ENCODE measurements around the gene GNAQ. TPM values are rescaled to one million over a fixed set of nuclear protein-coding genes. Genes with fewer than 3 reads are reported as not detected.

The GNAQ gene
- total and polyA plus RNA-seq, 2 donors, result 42.2 to 78.5 TPM

- WGBS, result 35% methylated on average over 8 of the region's 8 CpGs
- Histone ChIP-seq H3K36me3 (ENCODE audit: insufficient read depth) (no peaks in the 10 kb centered on the region), H3K4me1 (ENCODE audit: insufficient read depth) (no peaks in the 10 kb centered on the region), H3K27ac (ENCODE audit: low read depth) (no peak overlapping the region), H3K4me3 (ENCODE audit: low read depth, low read length) (no peak overlapping the region)
- no peak for DNase-seq (ENCODE audit: extremely low spot score)
Observed at GRCh38 chr9:77847059-77847499, 184.5 kb downstream of the GNAQ start.

DNA sequence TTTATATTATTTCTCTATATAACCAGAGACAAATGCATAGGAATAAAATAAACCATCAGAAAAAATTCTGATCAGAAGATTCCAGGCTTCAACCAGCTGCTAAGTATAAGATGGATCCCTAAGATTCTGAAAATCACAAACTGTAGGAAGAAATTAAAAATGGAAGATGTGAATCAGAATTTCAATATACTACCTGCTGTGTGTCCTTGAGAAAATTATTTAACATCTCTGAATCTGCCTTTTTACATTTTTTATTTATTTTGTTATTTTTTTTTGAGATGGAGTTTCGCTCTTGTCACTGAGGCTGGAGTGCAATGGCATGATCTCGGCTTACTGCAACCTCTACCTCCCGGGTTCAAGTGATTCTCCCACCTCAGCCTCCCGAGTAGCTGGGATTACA, 187.2 kb downstream of the GNAQ start:
- Histone ChIP-seq H3K4me3 (ENCODE audit: low read depth, low read length) (no peak overlapping the region), H3K27ac (ENCODE audit: low read depth) (no peak overlapping the region), H3K4me1 (ENCODE audit: insufficient read depth) (no peaks in the 10 kb centered on the region), H3K36me3 (ENCODE audit: insufficient read depth) (no peaks in the 10 kb centered on the region)
- DNase-seq (ENCODE audit: extremely low spot score), result no peak
- 97% methylated on average over 4 of the region's 4 CpGs for WGBS

DNA sequence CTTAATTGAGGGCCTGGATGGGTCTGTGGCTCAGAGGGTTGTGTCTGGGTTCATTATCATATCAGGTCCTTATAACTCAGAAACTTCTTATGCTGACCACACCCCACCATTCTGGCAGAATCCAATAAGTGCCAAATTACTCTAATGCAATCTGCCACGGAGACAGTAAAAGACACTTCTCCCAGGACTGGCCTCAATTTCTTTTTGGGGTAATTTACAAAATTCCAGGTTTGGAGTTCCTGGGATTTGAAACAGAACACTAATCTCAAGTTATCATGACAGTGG, 187.8 kb downstream of the GNAQ start:
- H3K27ac ChIP-seq (ENCODE audit: low read depth), result no peak overlapping the region
- WGBS, result 93% methylated on average over 1 of the region's 1 CpG
- DNase-seq (ENCODE audit: extremely low spot score), result no peak
- H3K36me3 ChIP-seq (ENCODE audit: insufficient read depth), result no peaks in the 10 kb centered on the region
- H3K4me1 ChIP-seq (ENCODE audit: insufficient read depth), result no peaks in the 10 kb centered on the region
- no peak overlapping the region for H3K4me3 ChIP-seq (ENCODE audit: low read depth, low read length)

DNA sequence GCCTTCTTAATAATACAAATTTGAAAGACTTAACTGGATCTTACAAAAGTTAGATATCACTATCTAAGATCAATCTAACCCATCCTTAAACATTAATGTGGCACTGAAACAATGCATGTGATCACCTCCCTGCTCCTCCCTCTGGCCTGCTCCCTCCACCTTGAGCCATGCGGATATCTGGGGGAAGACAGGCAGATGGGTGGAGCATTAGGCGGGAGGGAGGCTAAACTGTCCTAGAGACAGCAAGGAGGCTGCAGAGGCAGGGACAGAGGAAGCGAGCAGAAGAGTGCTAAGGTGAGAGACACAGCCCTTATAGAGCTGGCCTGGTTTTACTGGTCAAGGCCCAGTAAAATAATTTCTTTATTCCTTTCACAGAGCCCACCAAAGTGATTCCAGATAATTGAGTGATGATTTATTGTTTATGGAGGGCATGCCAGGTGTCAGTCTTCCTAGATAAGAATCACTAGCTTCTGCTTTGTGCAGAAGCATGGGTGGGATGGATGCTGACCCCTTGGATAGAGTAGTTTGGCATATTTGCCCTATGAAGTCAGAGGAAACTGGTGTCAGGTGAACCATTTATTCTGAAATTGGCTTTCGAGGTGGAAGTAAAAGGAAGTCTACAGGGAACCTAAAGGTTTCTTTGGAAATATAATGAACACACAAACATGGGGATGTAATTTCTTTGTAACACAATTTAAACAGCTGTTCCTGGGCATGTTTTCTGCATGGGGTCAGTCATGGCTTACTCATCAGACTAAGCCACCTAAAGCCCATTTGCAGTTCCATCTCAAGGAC, 188.3 kb downstream of the GNAQ start:
- Histone ChIP-seq H3K36me3 (ENCODE audit: insufficient read depth) (no peaks in the 10 kb centered on the region), H3K27ac (ENCODE audit: low read depth) (no peak overlapping the region), H3K4me3 (ENCODE audit: low read depth, low read length) (no peak overlapping the region), H3K4me1 (ENCODE audit: insufficient read depth) (no peaks in the 10 kb centered on the region)
- no peak for DNase-seq (ENCODE audit: extremely low spot score)
- WGBS, result 91% methylated on average over 4 of the region's 4 CpGs

DNA sequence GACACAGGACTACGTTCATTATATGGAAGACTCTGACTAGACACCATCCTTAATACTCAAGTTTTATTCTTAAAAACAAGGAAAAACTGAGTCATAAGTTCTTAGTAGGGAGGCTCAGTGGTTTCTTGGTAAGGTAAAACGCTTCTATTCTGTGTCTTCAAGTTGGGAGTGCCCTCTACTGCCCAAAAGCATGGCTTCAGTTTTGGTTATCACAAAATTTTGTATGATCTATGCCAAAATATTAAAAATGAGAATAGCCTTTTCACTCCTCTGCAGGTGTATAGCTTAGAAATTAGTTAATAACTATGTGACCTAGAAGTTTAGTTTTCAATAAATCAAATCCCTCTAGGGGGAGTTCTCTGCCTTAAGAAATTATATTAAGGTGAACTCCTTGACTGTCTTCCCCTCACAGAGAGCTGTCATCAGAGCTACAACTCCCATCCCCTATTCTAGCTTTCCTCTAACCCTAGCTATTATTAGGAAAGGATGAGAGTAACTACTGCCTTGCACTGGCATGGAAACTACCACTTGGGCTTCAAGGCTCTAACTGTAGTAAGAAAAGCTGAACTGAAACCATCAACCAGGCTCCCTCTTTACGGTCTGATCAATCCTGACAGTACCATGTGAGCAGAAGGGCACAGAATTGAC, 189.7 kb downstream of the GNAQ start:
- no peaks in the 10 kb centered on the region for H3K4me1 ChIP-seq (ENCODE audit: insufficient read depth)
- H3K36me3 ChIP-seq (ENCODE audit: insufficient read depth), result no peaks in the 10 kb centered on the region
- WGBS, result 69% methylated on average over 3 of the region's 3 CpGs
- H3K4me3 ChIP-seq (ENCODE audit: low read depth, low read length), result no peak overlapping the region
- DNase-seq (ENCODE audit: extremely low spot score), result no peak
- no peak overlapping the region for H3K27ac ChIP-seq (ENCODE audit: low read depth)

DNA sequence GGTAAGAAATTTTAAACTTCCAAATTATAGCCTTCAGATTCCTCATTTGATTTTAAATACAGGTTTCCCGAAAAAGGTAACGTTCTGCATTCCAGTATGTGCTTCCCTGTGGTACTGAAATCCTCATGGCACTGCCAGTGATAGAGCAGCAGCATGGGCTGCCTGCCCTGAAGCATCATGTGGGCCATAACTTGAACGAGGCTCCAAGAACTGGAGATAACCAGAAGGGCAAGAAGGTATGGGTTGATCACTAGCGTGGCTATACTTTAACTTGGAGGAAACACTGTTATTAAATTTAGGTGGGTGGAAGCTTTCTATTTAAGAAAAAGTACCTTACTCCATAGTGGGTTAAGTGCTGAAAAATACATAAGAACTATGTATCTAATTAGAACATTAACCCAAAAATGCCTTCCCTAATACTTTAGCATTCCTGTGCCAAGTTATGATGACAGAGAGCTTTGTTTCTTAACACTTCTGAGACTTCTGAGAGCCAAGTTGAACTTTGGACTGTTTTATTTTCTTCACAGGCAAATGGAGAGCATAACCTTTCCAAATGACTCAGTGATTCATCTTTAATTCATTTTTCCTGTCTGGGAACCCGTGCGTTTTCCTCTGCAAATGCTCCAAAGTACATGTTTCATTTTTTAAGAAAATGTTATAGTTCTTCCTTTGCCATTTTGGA, 192.0 kb downstream of the GNAQ start:
- no peak overlapping the region for H3K27ac ChIP-seq (ENCODE audit: low read depth)
- no peaks in the 10 kb centered on the region for H3K36me3 ChIP-seq (ENCODE audit: insufficient read depth)
- H3K4me1 ChIP-seq (ENCODE audit: insufficient read depth), result no peaks in the 10 kb centered on the region
- DNase-seq (ENCODE audit: extremely low spot score), result no peak
- 64% methylated on average over 6 of the region's 6 CpGs for WGBS
- no peak overlapping the region for H3K4me3 ChIP-seq (ENCODE audit: low read depth, low read length)

DNA sequence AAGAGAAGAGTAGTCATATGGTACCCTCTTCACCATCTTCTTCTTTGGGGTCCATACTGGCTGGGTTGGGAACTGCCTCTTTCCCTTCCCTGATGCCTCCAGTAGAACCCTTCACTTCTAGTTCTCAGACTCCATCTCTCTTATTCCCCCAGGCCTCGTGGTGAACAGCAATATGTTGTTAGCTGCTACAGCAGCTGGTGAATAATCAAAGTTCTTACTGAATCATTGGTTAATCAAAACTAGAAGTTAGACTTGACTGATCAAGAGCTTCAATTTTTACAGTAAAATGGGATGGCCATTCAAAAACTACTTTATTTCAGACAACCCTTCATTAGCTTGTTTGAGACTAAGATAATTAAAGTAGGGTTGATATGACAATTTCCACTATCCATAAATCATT, 192.6 kb downstream of the GNAQ start:
- H3K36me3 ChIP-seq (ENCODE audit: insufficient read depth), result no peaks in the 10 kb centered on the region
- no peak overlapping the region for H3K4me3 ChIP-seq (ENCODE audit: low read depth, low read length)
- no peak overlapping the region for H3K27ac ChIP-seq (ENCODE audit: low read depth)
- no peak for DNase-seq (ENCODE audit: extremely low spot score)
- 81% methylated on average over 1 of the region's 1 CpG for WGBS
- H3K4me1 ChIP-seq (ENCODE audit: insufficient read depth), result no peaks in the 10 kb centered on the region

GRCh38 chr9:77834898-77835488, 196.6 kb downstream of the GNAQ start:
- no peak overlapping the region for H3K4me3 ChIP-seq (ENCODE audit: low read depth, low read length)
- DNase-seq (ENCODE audit: extremely low spot score), result no peak
- H3K4me1 ChIP-seq (ENCODE audit: insufficient read depth), result no peaks in the 10 kb centered on the region
- no peaks in the 10 kb centered on the region for H3K36me3 ChIP-seq (ENCODE audit: insufficient read depth)
- no peak overlapping the region for H3K27ac ChIP-seq (ENCODE audit: low read depth)
- WGBS, result 56% methylated on average over 4 of the region's 4 CpGs

DNA sequence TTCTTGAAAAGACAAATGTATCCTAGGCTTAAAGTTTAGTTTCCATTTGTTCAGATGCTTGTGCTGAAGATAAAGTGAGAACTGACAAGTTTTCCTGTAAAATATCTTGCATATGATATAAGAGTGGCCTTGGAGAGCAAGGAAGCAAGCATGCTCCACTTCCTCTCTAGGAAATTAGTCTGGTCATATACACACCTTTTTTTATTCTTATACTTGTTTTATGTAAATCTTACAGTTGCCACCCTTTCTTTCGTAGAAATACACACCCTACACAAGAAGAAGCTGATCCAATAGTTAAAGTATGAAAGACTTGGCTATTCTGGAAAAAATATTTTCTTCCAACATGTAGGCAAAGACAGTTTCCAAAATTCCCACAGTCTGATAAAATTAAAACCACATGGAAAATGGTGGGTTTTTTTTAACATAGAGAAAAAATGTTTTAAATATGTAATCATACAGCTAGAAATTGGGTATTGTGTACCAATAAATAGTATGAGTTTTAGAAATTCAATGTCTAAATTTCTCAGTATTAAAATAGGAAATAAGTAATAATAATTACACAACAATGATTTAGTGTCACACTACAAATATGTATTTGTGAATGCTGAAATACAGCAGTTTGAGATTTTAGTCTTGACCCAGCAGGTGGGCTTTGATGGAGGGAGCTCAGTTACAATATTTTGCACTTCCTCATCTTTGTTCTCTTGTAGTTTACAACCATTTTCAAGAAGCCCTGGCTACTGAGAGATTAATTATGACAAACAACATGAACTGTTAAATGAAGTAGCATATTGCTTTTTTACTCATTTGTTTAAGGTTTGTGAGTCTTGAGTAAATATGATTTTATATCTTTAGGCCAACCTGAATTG, 197.8 kb downstream of the GNAQ start:
- Histone ChIP-seq H3K36me3 (ENCODE audit: insufficient read depth) (no peaks in the 10 kb centered on the region), H3K27ac (ENCODE audit: low read depth) (no peak overlapping the region), H3K4me3 (ENCODE audit: low read depth, low read length) (no peak overlapping the region), H3K4me1 (ENCODE audit: insufficient read depth) (no peaks in the 10 kb centered on the region)
- 60% methylated on average over 1 of the region's 1 CpG for WGBS
- DNase-seq (ENCODE audit: extremely low spot score), result no peak

- H3K36me3 ChIP-seq (ENCODE audit: insufficient read depth), result no peaks in the 10 kb centered on the region
- WGBS, result 42% methylated on average over 9 of the region's 9 CpGs
- no peak for DNase-seq (ENCODE audit: extremely low spot score)
- no peak overlapping the region for H3K27ac ChIP-seq (ENCODE audit: low read depth)
- no peaks in the 10 kb centered on the region for H3K4me1 ChIP-seq (ENCODE audit: insufficient read depth)
- H3K4me3 ChIP-seq (ENCODE audit: low read depth, low read length), result no peak overlapping the region
Observed at GRCh38 chr9:77832639-77833038, 199.0 kb downstream of the GNAQ start.

GRCh38 chr9:77831781-77832180, 199.8 kb downstream of the GNAQ start:
- Histone ChIP-seq H3K27ac (ENCODE audit: low read depth) (no peak overlapping the region), H3K36me3 (ENCODE audit: insufficient read depth) (no peaks in the 10 kb centered on the region), H3K4me3 (ENCODE audit: low read depth, low read length) (no peak overlapping the region), H3K4me1 (ENCODE audit: insufficient read depth) (no peaks in the 10 kb centered on the region)
- no peak for DNase-seq (ENCODE audit: extremely low spot score)
- WGBS, result 99% methylated on average over 1 of the region's 1 CpG

- Histone ChIP-seq H3K36me3 (ENCODE audit: insufficient read depth) (no peaks in the 10 kb centered on the region), H3K4me3 (ENCODE audit: low read depth, low read length) (no peak overlapping the region), H3K4me1 (ENCODE audit: insufficient read depth) (no peaks in the 10 kb centered on the region), H3K27ac (ENCODE audit: low read depth) (no peak overlapping the region)
- no peak for DNase-seq (ENCODE audit: extremely low spot score)
Observed at GRCh38 chr9:77830618-77831285, 200.9 kb downstream of the GNAQ start.

GRCh38 chr9:77829420-77829819, 202.2 kb downstream of the GNAQ start:
- Histone ChIP-seq H3K36me3 (ENCODE audit: insufficient read depth) (no peaks in the 10 kb centered on the region), H3K4me3 (ENCODE audit: low read depth, low read length) (no peak overlapping the region), H3K4me1 (ENCODE audit: insufficient read depth) (no peaks in the 10 kb centered on the region), H3K27ac (ENCODE audit: low read depth) (no peak overlapping the region)
- DNase-seq (ENCODE audit: extremely low spot score), result no peak
- WGBS, result 77% methylated on average over 4 of the region's 4 CpGs
